K562 (cell line): ENCODE measurements around the gene NUP160. TPM values are rescaled to one million over a fixed set of nuclear protein-coding genes. Genes with fewer than 3 reads are reported as not detected.
A peak's percentile ranks its signal among the peaks of the same experiment; 100 is the strongest.

Source experiments
- CBX3 ChIP-seq, 2 experiments: IDR thresholded peaks; 1 replicate in 1 of 2; 2 replicates in 1 of 2; pipeline ENCODE4 v1.6.1; 2012; ENCODE audit warnings: inconsistent platforms in 2 of 2, low read length in 2 of 2, borderline replicate concordance in 1 of 2, control low read depth in 1 of 2
- CEBPB ChIP-seq: fragments of 450-650 bp; IDR thresholded peaks from 2 replicates; pipeline ENCODE4 v1.6.1; 2016; ENCODE audit warnings: missing genetic modification characterization, missing compliant biosample characterization
- DIDO1 ChIP-seq: fragments of 450-650 bp; IDR thresholded peaks from 2 replicates; pipeline ENCODE4 v1.6.1; 2016; ENCODE audit warnings: low read depth, missing biosample characterization, missing genetic modification characterization
- DMBX1 ChIP-seq: fragments of 250-450 bp; sonication (Bioruptor Pico); IDR thresholded peaks from 2 replicates; pipeline ENCODE4 v1.8.0; 2022; ENCODE audit warnings: inconsistent platforms, mild to moderate bottlenecking, moderate library complexity, borderline replicate concordance
- DPF2 ChIP-seq: fragments of 450-650 bp; IDR thresholded peaks from 2 replicates; pipeline ENCODE4 v1.6.1; 2016
- FOXJ3 ChIP-seq: sonication (generic); formaldehyde crosslinking; IDR thresholded peaks from 2 replicates; pipeline ENCODE4 v1.4.0; 2020; ENCODE audit warnings: mild to moderate bottlenecking, missing genetic modification reagents
- GATA2 ChIP-seq: sonication (generic); formaldehyde crosslinking; IDR thresholded peaks from 2 replicates; pipeline ENCODE4 v1.4.0; 2020; ENCODE audit warnings: mild to moderate bottlenecking, missing genetic modification reagents
- HES1 ChIP-seq: fragments of 450-650 bp; IDR thresholded peaks from 2 replicates; pipeline ENCODE4 v1.6.1; 2016; ENCODE audit warnings: low read depth, mild to moderate bottlenecking, moderate library complexity
- KLF16 ChIP-seq: IDR thresholded peaks from 2 replicates; pipeline ENCODE4 v1.6.1; 2016; ENCODE audit warnings: antibody characterized with exemption
- MEF2D ChIP-seq: conservative IDR thresholded peaks from 2 replicates; pipeline ENCODE4 v1.6.1; 2016; ENCODE audit warnings: low read depth, missing genetic modification characterization, missing compliant biosample characterization
- MYNN ChIP-seq, 2 experiments: sonication (generic); formaldehyde crosslinking in 1 of 2; IDR thresholded peaks; 2 replicates each; pipeline versions ENCODE4 v1.5.0 to v1.6.1; 2016 to 2020; ENCODE audit warnings: antibody characterized with exemption in 1 of 2, missing genetic modification reagents in 1 of 2
- NCOA4 ChIP-seq: fragments of 450-650 bp; IDR thresholded peaks from 2 replicates; pipeline ENCODE4 v1.6.1; 2018; ENCODE audit warnings: mild to moderate bottlenecking; ENCODE audit not compliant: partially characterized antibody
- NR2F6 ChIP-seq: fragments of 450-650 bp; formaldehyde crosslinking; IDR thresholded peaks from 2 replicates; pipeline ENCODE4 v1.4.0; 2020; ENCODE audit warnings: mild to moderate bottlenecking
- NR3C1 ChIP-seq: sonication (generic); formaldehyde crosslinking; IDR thresholded peaks from 2 replicates; pipeline ENCODE4 v1.8.1; 2022; ENCODE audit warnings: missing genetic modification reagents
- OTX1 ChIP-seq: fragments of 450-650 bp; formaldehyde crosslinking; IDR thresholded peaks from 2 replicates; pipeline ENCODE4 v1.4.0; 2022; ENCODE audit warnings: mild to moderate bottlenecking
- PHF20 ChIP-seq: fragments of 450-650 bp; IDR thresholded peaks from 2 replicates; pipeline ENCODE4 v1.6.1; 2018; ENCODE audit not compliant: partially characterized antibody
- PHF21A ChIP-seq: fragments of 450-650 bp; IDR thresholded peaks from 2 replicates; pipeline ENCODE4 v1.6.1; 2017; ENCODE audit warnings: low read depth, borderline replicate concordance
- POLR2AphosphoS2 ChIP-seq: IDR thresholded peaks from 2 replicates; pipeline ENCODE4 v1.6.1; 2012; ENCODE audit warnings: low read length, improper control_type of control experiment
- PTBP1 ChIP-seq: fragments of 200-400 bp; formaldehyde crosslinking; IDR thresholded peaks from 2 replicates; pipeline ENCODE4 v1.6.1; 2017; ENCODE audit warnings: low read depth, low read length
- RBBP5 ChIP-seq: fragments of 200-600 bp; sonication (generic); IDR thresholded peaks from 2 replicates; pipeline ENCODE4 v1.6.1; 2012; ENCODE audit warnings: borderline replicate concordance, mild to moderate bottlenecking, low read length, control low read depth, inconsistent platforms; ENCODE audit not compliant: insufficient read depth, poor library complexity, severe bottlenecking
- RBM25 ChIP-seq: fragments of 200-400 bp; formaldehyde crosslinking; IDR thresholded peaks from 2 replicates; pipeline ENCODE4 v1.6.1; 2018; ENCODE audit warnings: low read length, low read depth, moderate library complexity; ENCODE audit not compliant: severe bottlenecking
- SMC3 ChIP-seq: conservative IDR thresholded peaks from 2 replicates; pipeline ENCODE4 v1.6.1; 2011; ENCODE audit warnings: low read depth, low read length, improper control_type of control experiment; ENCODE audit not compliant: insufficient read depth
- TAL1 ChIP-seq: fragments of 450-650 bp; IDR thresholded peaks from 2 replicates; pipeline ENCODE4 v1.6.1; 2016; ENCODE audit warnings: mild to moderate bottlenecking
- TCF3 ChIP-seq: sonication (generic); formaldehyde crosslinking; IDR thresholded peaks from 2 replicates; pipeline ENCODE4 v1.4.0; 2020; ENCODE audit warnings: mild to moderate bottlenecking, missing genetic modification reagents
- TCFL5 ChIP-seq: fragments of 250-450 bp; sonication (Bioruptor Pico); conservative IDR thresholded peaks from 2 replicates; pipeline ENCODE4 v1.6.1; 2021; ENCODE audit warnings: mild to moderate bottlenecking, moderate library complexity, matching md5 sums
- ZNF354B ChIP-seq: fragments of 250-450 bp; sonication (Bioruptor Pico); IDR thresholded peaks from 2 replicates; pipeline ENCODE4 v1.4.0; 2020
- ZNF584 ChIP-seq: fragments of 200-800 bp; sonication (Bioruptor generic); IDR thresholded peaks from 2 replicates; pipeline ENCODE4 v1.6.1; 2016; ENCODE audit warnings: low read depth, mild to moderate bottlenecking, missing genetic modification characterization, missing compliant biosample characterization
- ZSCAN29 ChIP-seq: fragments of 450-650 bp; IDR thresholded peaks from 2 replicates; pipeline ENCODE4 v1.6.1; 2017
- polyA plus RNA-seq, 8 experiments: library from polyadenylated mRNA; depleted of rRNA in 4 of 8; stranded (reverse) in 5 of 8; unstranded in 3 of 8; fragments of >200 nt; fragmentation: Nextera tagmentation in 2 of 8; fragmentation: Illumina TruSeq in 1 of 8; extraction: Ambion mirVana in 2 of 8; extraction: Trizol in 1 of 8; gene quantifications; 2 replicates each; pipeline versions ENCODE4 v1.2.1 to v1.2.3, GENCODE V29; 2011 to 2014; ENCODE audit warnings: inconsistent platforms in 1 of 8, missing spikeins in 1 of 8
- total RNA-seq, 7 experiments: library from RNA; depleted of rRNA in 6 of 7; stranded (reverse); fragments of >200 nt in 6 of 7; fragmentation: Illumina TruSeq in 2 of 7; extraction: Trizol in 2 of 7; gene quantifications; 2 replicates each; pipeline versions ENCODE4 v1.2.1 to v1.2.3, GENCODE V29; 2011 to 2021; ENCODE audit warnings: low replicate concordance in 1 of 7
- TF ChIP-seq, protein P1 (sequence below): fragments of 250-450 bp; sonication (Bioruptor Pico); IDR thresholded peaks from 2 replicates; pipeline ENCODE4 v1.4.0; 2020
- TF ChIP-seq, protein P2 (sequence below): IDR thresholded peaks from 2 replicates; pipeline ENCODE4 v1.6.1; 2011; ENCODE audit warnings: borderline replicate concordance, low read depth, mild to moderate bottlenecking, moderate library complexity, low read length; ENCODE audit not compliant: insufficient read depth, poor library complexity, severe bottlenecking

The NUP160 gene
- total and polyA plus RNA-seq, 9 of the 15 experiments (the other 6 are each of a cell fraction or from before 2014, with no cell fraction given): 41.5 to 112 (median 65.0) TPM

- TF ChIP-seq RBBP5 (no peak), CEBPB (tag) (no peak), ZSCAN29 (no peak), NR2F6 (CRISPR knock-in tag) (no peak), PTBP1 (no peak), RBM25 (no peak), PHF21A (peak; percentile 58; the same call in 1 of the 2 replicates), HES1 (no peak), SMC3 (no peak), DPF2 (peak; percentile 59; the same call in 1 of the 2 replicates), MEF2D (tag) (no peak), ZNF354B (CRISPR knock-in tag) (no peak), TCF3 (CRISPR knock-in tag) (peak; percentile 41; the same call in 1 of the 2 replicates), DMBX1 (CRISPR knock-in tag) (no peak), TAL1 (peak; percentile 7; the same call in 1 of the 2 replicates), PHF20 (no peak), TCFL5 (CRISPR knock-in tag) (no peak), KLF16 (no peak), ZNF584 (CRISPR knock-in tag) (no peak), DIDO1 (tag) (no peak), FOXJ3 (CRISPR knock-in tag) (no peak), NCOA4 (no peak), POLR2AphosphoS2 (no peak), NR3C1 (no peak), MYNN (IDR thresholded peaks at IDR 0.05) (no peak), MYNN (CRISPR knock-in tag; IDR thresholded peaks at IDR 0.05) (no peak), GATA2 (CRISPR knock-in tag) (no peak), OTX1 (no peak), CBX3 (IDR thresholded peaks at IDR 0.05; ENCODE audit: borderline replicate concordance in 1 of 2, low read length in 2 of 2) (no peak)
- TF ChIP-seq, protein P1, sequence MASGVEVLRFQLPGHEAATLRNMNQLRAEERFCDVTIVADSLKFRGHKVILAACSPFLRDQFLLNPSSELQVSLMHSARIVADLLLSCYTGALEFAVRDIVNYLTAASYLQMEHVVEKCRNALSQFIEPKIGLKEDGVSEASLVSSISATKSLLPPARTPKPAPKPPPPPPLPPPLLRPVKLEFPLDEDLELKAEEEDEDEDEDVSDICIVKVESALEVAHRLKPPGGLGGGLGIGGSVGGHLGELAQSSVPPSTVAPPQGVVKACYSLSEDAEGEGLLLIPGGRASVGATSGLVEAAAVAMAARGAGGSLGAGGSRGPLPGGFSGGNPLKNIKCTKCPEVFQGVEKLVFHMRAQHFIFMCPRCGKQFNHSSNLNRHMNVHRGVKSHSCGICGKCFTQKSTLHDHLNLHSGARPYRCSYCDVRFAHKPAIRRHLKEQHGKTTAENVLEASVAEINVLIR (CRISPR knock-in tag): no peak
- TF ChIP-seq, protein P2, sequence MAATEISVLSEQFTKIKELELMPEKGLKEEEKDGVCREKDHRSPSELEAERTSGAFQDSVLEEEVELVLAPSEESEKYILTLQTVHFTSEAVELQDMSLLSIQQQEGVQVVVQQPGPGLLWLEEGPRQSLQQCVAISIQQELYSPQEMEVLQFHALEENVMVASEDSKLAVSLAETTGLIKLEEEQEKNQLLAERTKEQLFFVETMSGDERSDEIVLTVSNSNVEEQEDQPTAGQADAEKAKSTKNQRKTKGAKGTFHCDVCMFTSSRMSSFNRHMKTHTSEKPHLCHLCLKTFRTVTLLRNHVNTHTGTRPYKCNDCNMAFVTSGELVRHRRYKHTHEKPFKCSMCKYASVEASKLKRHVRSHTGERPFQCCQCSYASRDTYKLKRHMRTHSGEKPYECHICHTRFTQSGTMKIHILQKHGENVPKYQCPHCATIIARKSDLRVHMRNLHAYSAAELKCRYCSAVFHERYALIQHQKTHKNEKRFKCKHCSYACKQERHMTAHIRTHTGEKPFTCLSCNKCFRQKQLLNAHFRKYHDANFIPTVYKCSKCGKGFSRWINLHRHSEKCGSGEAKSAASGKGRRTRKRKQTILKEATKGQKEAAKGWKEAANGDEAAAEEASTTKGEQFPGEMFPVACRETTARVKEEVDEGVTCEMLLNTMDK: no peak
These were observed 13.6 kb upstream of the NUP160 start (continued) for GRCh38 chr11:47861728-47862127.
